ENCODE results near the gene RNF212.

The RNF212 gene

GRCh38 chr4:1030031-1030430 is 83.3 kb downstream of the RNF212 start:
- no peak overlapping the region for H3K4me3 ChIP-seq (ENCODE audit: low read length)
- no peaks in the 10 kb centered on the region for H3K79me2 ChIP-seq (ENCODE audit: low read length)
- H3K27ac ChIP-seq (ENCODE audit: low read length) = no peak overlapping the region
- no peaks in the 10 kb centered on the region for H3K27me3 ChIP-seq (ENCODE audit: low read depth, low read length)
- no peaks in the 10 kb centered on the region for H4K20me1 ChIP-seq (ENCODE audit: insufficient read depth, low read length)
- H3K4me2 ChIP-seq (ENCODE audit: low read length) = no peak overlapping the region
- no peak overlapping the region for H3K9ac ChIP-seq (ENCODE audit: low read length)
- H3K4me1 ChIP-seq (ENCODE audit: low read length) = peaks cover 13% of the 10 kb centered on the region
- no peaks in the 10 kb centered on the region for H3K36me3 ChIP-seq (replicated peaks; ENCODE audit: low read depth, low read length)
- no peak overlapping the region for H2AFZ ChIP-seq (ENCODE audit: low read depth, low read length)
- no peak for TF ChIP-seq EZH2phosphoT487 (IDR thresholded peaks at IDR 0.05; ENCODE audit: low read depth)
- H3K9me3 ChIP-seq (ENCODE audit: insufficient read depth, low read length) = no peaks in the 10 kb centered on the region

- no peak overlapping the region for H2AFZ ChIP-seq (ENCODE audit: low read depth, low read length)
- no peaks in the 10 kb centered on the region for H3K9me3 ChIP-seq (ENCODE audit: insufficient read depth, low read length)
- H3K4me2 ChIP-seq (ENCODE audit: low read length) = no peak overlapping the region
- TF ChIP-seq CTCF (IDR thresholded peaks at IDR 0.05; ENCODE audit: low read depth, low read length) (no peak), EZH2phosphoT487 (IDR thresholded peaks at IDR 0.05; ENCODE audit: low read depth) (no peak)
- H3K4me1 ChIP-seq (ENCODE audit: low read length) = peaks cover 13% of the 10 kb centered on the region
- no peaks in the 10 kb centered on the region for H3K27me3 ChIP-seq (ENCODE audit: low read depth, low read length)
- no peaks in the 10 kb centered on the region for H3K79me2 ChIP-seq (ENCODE audit: low read length)
- H3K4me3 ChIP-seq (ENCODE audit: low read length) = no peak overlapping the region
- H3K9ac ChIP-seq (ENCODE audit: low read length) = no peak overlapping the region
- H3K36me3 ChIP-seq (replicated peaks; ENCODE audit: low read depth, low read length) = no peaks in the 10 kb centered on the region
- H4K20me1 ChIP-seq (ENCODE audit: insufficient read depth, low read length) = no peaks in the 10 kb centered on the region
- no peak overlapping the region for H3K27ac ChIP-seq (ENCODE audit: low read length)
Observed at GRCh38 chr4:1029529-1029928, 83.8 kb downstream of the RNF212 start.

- no peaks in the 10 kb centered on the region for H3K9me3 ChIP-seq (ENCODE audit: insufficient read depth, low read length)
- no peak overlapping the region for H3K4me3 ChIP-seq (ENCODE audit: low read length)
- H2AFZ ChIP-seq (ENCODE audit: low read depth, low read length) = no peak overlapping the region
- H3K9ac ChIP-seq (ENCODE audit: low read length) = no peak overlapping the region
- H3K4me1 ChIP-seq (ENCODE audit: low read length) = peaks cover 13% of the 10 kb centered on the region
- TF ChIP-seq CTCF (IDR thresholded peaks at IDR 0.05; ENCODE audit: low read depth, low read length) (no peak), EZH2phosphoT487 (IDR thresholded peaks at IDR 0.05; ENCODE audit: low read depth) (no peak)
- no peaks in the 10 kb centered on the region for H3K79me2 ChIP-seq (ENCODE audit: low read length)
- H3K36me3 ChIP-seq (replicated peaks; ENCODE audit: low read depth, low read length) = no peaks in the 10 kb centered on the region
- H4K20me1 ChIP-seq (ENCODE audit: insufficient read depth, low read length) = no peaks in the 10 kb centered on the region
- H3K27me3 ChIP-seq (ENCODE audit: low read depth, low read length) = no peaks in the 10 kb centered on the region
- H3K27ac ChIP-seq (ENCODE audit: low read length) = no peak overlapping the region
- H3K4me2 ChIP-seq (ENCODE audit: low read length) = no peak overlapping the region
Observed at GRCh38 chr4:1028574-1029220, 84.7 kb downstream of the RNF212 start.

GRCh38 chr4:1027915-1028238 is 85.5 kb downstream of the RNF212 start:
- Histone ChIP-seq H3K9me3 (ENCODE audit: insufficient read depth, low read length) (no peaks in the 10 kb centered on the region), H3K27me3 (ENCODE audit: low read depth, low read length) (no peaks in the 10 kb centered on the region), H3K4me3 (ENCODE audit: low read length) (no peak overlapping the region), H3K4me2 (ENCODE audit: low read length) (no peak overlapping the region), H3K79me2 (ENCODE audit: low read length) (no peaks in the 10 kb centered on the region), H4K20me1 (ENCODE audit: insufficient read depth, low read length) (no peaks in the 10 kb centered on the region), H2AFZ (ENCODE audit: low read depth, low read length) (no peak overlapping the region), H3K27ac (ENCODE audit: low read length) (no peak overlapping the region), H3K9ac (ENCODE audit: low read length) (no peak overlapping the region), H3K36me3 (replicated peaks; ENCODE audit: low read depth, low read length) (no peaks in the 10 kb centered on the region), H3K4me1 (ENCODE audit: low read length) (peaks cover 13% of the 10 kb centered on the region)
- no peak for TF ChIP-seq EZH2phosphoT487 (IDR thresholded peaks at IDR 0.05; ENCODE audit: low read depth)
- no peak for TF ChIP-seq CTCF (IDR thresholded peaks at IDR 0.05; ENCODE audit: low read depth, low read length)

Data from OCI-LY3 (cell line).